ENCODE data around the gene GATA3. TPM values are rescaled to one million over a fixed set of nuclear protein-coding genes. Genes with fewer than 3 reads are reported as not detected.

Gene GATA3
- polyA plus RNA-seq, 1 experiment = 0.06 TPM

DNA sequence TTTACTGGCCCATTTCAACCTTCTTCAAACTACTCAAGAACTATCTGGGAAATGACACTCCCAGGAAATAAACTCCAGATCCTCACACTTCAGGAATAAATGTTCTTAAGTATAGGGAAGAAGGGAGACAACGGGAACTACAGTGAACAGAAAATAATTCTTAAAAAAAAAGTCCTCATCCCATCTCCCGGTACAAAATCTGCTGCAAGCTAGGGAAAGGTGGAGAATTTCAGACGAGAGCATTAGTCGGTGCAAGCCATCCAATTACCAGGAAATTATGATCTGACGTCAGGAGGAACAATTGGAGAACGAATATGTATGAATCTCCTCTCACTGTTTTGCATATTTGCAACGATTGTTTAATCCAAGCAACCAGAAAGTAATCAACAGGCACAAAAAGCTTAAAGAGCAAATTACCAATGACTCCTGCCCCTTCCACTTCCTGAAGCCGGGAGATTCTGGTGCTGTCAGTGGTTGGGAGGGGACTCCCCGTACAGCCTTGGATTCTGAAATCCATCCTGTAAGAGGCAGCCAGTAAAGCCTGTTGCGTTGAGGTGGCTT, 15.1 kb upstream of the GATA3 start:
- no peak for DNase-seq (ENCODE audit: low read depth)
- ChIA-PET CTCF (no interaction called here), POLR2A (no interaction called here)
- H3K36me3 ChIP-seq (ENCODE audit: control insufficient read depth, insufficient read depth, low read length) = no peaks in the 10 kb centered on the region
- H3K4me3 ChIP-seq (ENCODE audit: low read depth, low read length) = no peak overlapping the region
- peaks cover 79% of the 10 kb centered on the region for H3K27me3 ChIP-seq (ENCODE audit: control insufficient read depth, insufficient read depth, low read length)
- TF ChIP-seq, protein P1, sequence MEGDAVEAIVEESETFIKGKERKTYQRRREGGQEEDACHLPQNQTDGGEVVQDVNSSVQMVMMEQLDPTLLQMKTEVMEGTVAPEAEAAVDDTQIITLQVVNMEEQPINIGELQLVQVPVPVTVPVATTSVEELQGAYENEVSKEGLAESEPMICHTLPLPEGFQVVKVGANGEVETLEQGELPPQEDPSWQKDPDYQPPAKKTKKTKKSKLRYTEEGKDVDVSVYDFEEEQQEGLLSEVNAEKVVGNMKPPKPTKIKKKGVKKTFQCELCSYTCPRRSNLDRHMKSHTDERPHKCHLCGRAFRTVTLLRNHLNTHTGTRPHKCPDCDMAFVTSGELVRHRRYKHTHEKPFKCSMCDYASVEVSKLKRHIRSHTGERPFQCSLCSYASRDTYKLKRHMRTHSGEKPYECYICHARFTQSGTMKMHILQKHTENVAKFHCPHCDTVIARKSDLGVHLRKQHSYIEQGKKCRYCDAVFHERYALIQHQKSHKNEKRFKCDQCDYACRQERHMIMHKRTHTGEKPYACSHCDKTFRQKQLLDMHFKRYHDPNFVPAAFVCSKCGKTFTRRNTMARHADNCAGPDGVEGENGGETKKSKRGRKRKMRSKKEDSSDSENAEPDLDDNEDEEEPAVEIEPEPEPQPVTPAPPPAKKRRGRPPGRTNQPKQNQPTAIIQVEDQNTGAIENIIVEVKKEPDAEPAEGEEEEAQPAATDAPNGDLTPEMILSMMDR (IDR thresholded peaks at IDR 0.05; ENCODE audit: insufficient read depth, low read depth, low read length) = no peak

DNA sequence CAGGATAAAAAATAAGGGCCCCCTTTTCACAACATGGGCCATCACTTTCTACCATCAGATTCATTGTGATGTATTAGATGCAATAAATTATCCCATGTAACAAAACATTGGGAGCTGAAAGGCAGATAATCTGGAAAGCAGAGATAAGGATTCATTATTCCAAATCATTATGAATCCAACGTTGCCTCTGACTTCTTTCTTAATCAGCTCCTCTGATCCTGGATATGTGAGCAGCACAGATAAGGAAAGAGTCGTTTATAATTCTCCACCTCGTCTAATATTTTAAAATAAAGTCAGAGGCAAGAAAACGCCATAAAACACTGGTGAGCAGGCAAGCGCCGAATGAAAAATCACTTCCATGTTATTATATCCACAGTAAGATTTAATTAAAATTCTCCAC, 13.8 kb upstream of the GATA3 start:
- DNase-seq (ENCODE audit: low read depth) = no peak
- H3K36me3 ChIP-seq (ENCODE audit: control insufficient read depth, insufficient read depth, low read length) = no peaks in the 10 kb centered on the region
- H3K4me3 ChIP-seq (ENCODE audit: low read depth, low read length) = no peak overlapping the region
- H3K27me3 ChIP-seq (ENCODE audit: control insufficient read depth, insufficient read depth, low read length) = peaks cover 82% of the 10 kb centered on the region
- CTCF ChIA-PET = no interaction called here
- TF ChIP-seq, protein P1 (IDR thresholded peaks at IDR 0.05; ENCODE audit: insufficient read depth, low read depth, low read length) = no peak
- POLR2A ChIA-PET = no interaction called here

DNA sequence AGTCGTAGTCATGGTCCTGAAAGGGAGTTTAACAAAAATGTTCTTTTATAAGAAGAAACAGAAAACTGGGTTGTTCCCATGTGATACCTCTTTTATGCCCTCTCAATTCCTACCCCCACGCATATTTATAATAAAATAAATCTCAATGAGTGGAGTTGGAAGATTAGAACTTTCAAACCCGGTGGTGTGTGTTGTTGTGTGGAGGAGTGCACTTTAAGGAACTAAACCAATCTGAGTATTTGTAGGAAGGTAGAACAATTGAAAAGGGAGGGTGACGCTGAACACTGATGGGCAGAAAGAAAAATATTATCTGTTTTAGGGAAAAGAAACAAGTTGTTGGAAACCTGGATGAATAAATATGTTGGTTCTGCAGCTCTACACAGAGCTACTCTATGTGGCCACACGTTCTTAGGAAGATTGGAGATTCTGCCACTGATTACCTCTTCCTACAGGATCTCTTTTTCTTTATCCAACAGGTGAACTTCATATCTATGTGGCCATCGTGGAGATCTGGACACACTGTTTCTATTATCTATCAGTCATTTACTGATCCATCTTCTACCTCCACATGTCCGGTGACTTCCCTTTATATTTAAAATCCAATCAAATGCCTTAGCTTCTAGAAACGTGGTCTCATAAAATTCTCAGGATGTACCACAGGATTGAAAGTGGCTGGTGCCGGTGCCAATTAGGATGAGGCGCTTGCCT, 13.1 kb upstream of the GATA3 start:
- no peak for DNase-seq (ENCODE audit: low read depth)
- Histone ChIP-seq H3K27me3 (ENCODE audit: control insufficient read depth, insufficient read depth, low read length) (peaks cover 82% of the 10 kb centered on the region), H3K36me3 (ENCODE audit: control insufficient read depth, insufficient read depth, low read length) (no peaks in the 10 kb centered on the region), H3K4me3 (ENCODE audit: low read depth, low read length) (no peak overlapping the region)
- ChIA-PET POLR2A (no interaction called here), CTCF (interaction anchor here (1.3 kb wide), 1 partner anchor 10 kb away, joined by 3 read pairs; no protein-coding TSS in a partner anchor)
- TF ChIP-seq, protein P1 (IDR thresholded peaks at IDR 0.05; ENCODE audit: insufficient read depth, low read depth, low read length) = no peak

DNA sequence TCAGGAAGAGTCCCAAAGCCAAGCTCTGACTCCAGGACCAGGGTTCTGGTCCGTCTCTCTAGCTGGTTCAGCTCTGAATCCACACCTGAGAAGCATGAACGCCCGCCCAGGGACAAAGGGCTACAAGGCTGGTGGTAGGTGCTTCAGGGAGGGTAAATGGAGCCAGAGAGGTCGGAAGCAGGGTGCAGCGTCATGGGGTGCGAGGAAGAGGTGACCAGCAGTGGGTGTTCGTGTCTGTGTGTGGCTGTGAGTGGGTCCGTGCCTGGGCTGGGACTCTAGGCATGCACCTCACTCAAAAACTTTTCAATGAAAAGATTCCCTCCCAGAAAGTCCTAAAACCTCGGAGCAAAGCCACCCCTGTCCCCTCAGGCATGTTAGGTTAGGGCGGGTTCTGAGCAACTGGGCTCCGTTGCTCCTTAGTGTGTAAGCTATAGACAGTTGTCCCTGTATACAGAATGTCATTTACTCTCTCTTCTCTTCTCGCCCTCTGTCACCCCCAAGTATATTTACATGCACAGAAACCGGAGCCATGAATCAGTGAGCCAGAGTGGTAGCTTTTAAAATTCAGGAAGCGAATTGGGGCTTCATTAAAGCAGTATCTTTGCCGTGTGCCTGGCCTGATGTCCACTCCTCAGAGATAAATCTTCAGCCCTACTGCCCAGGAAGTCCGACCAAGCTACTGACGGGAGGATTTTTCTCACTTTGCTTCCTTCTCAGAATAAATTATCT, 12.3 kb upstream of the GATA3 start:
- Histone ChIP-seq H3K27me3 (ENCODE audit: control insufficient read depth, insufficient read depth, low read length) (peaks cover 82% of the 10 kb centered on the region), H3K36me3 (ENCODE audit: control insufficient read depth, insufficient read depth, low read length) (no peaks in the 10 kb centered on the region), H3K4me3 (ENCODE audit: low read depth, low read length) (no peak overlapping the region)
- DNase-seq (ENCODE audit: low read depth) = no peak
- ChIA-PET CTCF (interaction anchor here (1.0 to 1.3 kb wide), 2 partner anchors 9 to 23 kb away, joined by 3 read pairs; no protein-coding TSS in a partner anchor), POLR2A (no interaction called here)
- TF ChIP-seq, protein P1 (IDR thresholded peaks at IDR 0.05; ENCODE audit: insufficient read depth, low read depth, low read length) = no peak

Data from BJ (cell line).